Esophagus squamous epithelium (tissue), 5 donors: Measurements from ENCODE around the gene ZDHHC3. TPM values are rescaled to one million over a fixed set of nuclear protein-coding genes. Genes with fewer than 3 reads are reported as not detected.
A peak's percentile ranks its signal among the peaks of the same experiment; 100 is the strongest.

Source experiments
- DNase-seq: peaks from one replicate; lab custom pipeline; 2025; lab: John Stamatoyannopoulos, UW
- H3K27ac ChIP-seq, 4 donors: fragments of 200-600 bp; sonication (generic); one replicate each; pipeline ENCODE4 v1.5.1; 2016 to 2019; ENCODE audit warnings: mild to moderate bottlenecking in 1 of 4
- H3K27me3 ChIP-seq, 4 donors: fragments of 200-600 bp; sonication (generic); 1 replicate in 3 of 4; 2 replicates in 1 of 4; pipeline versions ENCODE4 v1.5.1 to v1.6.0; 2017 to 2021; ENCODE audit warnings: antibody characterized with exemption in 1 of 4
- H3K36me3 ChIP-seq, 3 donors: fragments of 200-600 bp; sonication (generic); one replicate each; pipeline ENCODE4 v1.5.1; 2016 to 2019
- H3K4me1 ChIP-seq, 3 donors: fragments of 200-600 bp; sonication (generic); one replicate each; pipeline ENCODE4 v1.5.1; 2017 to 2019
- H3K4me3 ChIP-seq, 4 donors: fragments of 200-600 bp; sonication (generic); 1 replicate in 3 of 4; 2 replicates in 1 of 4; pipeline ENCODE4 v1.5.1; 2016 to 2019; ENCODE audit warnings: mild to moderate bottlenecking in 2 of 4, moderate library complexity in 1 of 4
- H3K9me3 ChIP-seq, 3 donors: fragments of 200-600 bp; sonication (generic); one replicate each; pipeline ENCODE4 v1.5.1; 2016 to 2019
- CTCF ChIP-seq, 6 experiments: fragments of 450-650 bp in 4 of 6; fragments of 200-600 bp in 2 of 6; sonication (generic) in 2 of 6; IDR thresholded peaks; one replicate each; pipeline ENCODE4 v1.5.1; 2016 to 2019; ENCODE audit warnings: antibody characterized with exemption in 6 of 6, mild to moderate bottlenecking in 4 of 6, moderate library complexity in 4 of 6
- POLR2A ChIP-seq, 4 donors: fragments of 450-650 bp; IDR thresholded peaks; one replicate each; pipeline ENCODE4 v1.6.1; 2017; ENCODE audit warnings: antibody characterized with exemption in 4 of 4, mild to moderate bottlenecking in 4 of 4, moderate library complexity in 3 of 4
- WGBS, 2 donors: methylation state at CpG; one replicate each; pipeline ENCODE4 v1.1.5; 2018; 5-methylcytosine and 5-hydroxymethylcytosine counted together
- intact Hi-C: fragments of 100-400 bp; cut with DNase I; formaldehyde crosslinking; loops from one replicate; pipeline ENCODE4 v1.15.0; 2022
- total RNA-seq, 4 donors: library from RNA; depleted of rRNA; stranded (reverse); fragments of >200 nt; gene quantifications; one replicate each; pipeline ENCODE4 v1.1.0, GENCODE V29; 2016
- donor health status: DM: yes; HTN: yes; CAD: no.

ZDHHC3 gene
- total RNA-seq, 4 donors from 2014 or later: 64.6 to 93.8 (median 73.0) TPM

- WGBS, 2 donors: 16 to 19% methylated on average over 3 of the region's 4 CpGs
- no peaks in the 10 kb centered on the region for H3K9me3 ChIP-seq
- TF ChIP-seq POLR2A (IDR thresholded peaks at IDR 0.05) (no peak), CTCF (IDR thresholded peaks at IDR 0.05) (no peak)
- no peak overlapping the region for H3K4me3 ChIP-seq
- H3K27me3 ChIP-seq: peaks cover 0 to 6% (median 0%) of the 10 kb centered on the region in 4 donors
- H3K27ac ChIP-seq: peak overlapping the region; percentile 43 to 78 (median 70)
- no peak for DNase-seq
- intact Hi-C loops: no loop called here
- H3K4me1 ChIP-seq: peaks cover 10 to 39% (median 16%) of the 10 kb centered on the region in 3 donors
- no peaks in the 10 kb centered on the region for H3K36me3 ChIP-seq
Observed at GRCh38 chr3:44883999-44884431, 92.0 kb downstream of the ZDHHC3 start.

- TF ChIP-seq CTCF (IDR thresholded peaks at IDR 0.05): no peak
- no peak for TF ChIP-seq POLR2A (IDR thresholded peaks at IDR 0.05)
- Histone ChIP-seq H3K4me3 (no peak overlapping the region), H3K36me3 (no peaks in the 10 kb centered on the region), H3K9me3 (no peaks in the 10 kb centered on the region), H3K27ac (peak overlapping the region; percentile 43 to 78 (median 70)), H3K4me1 (peaks cover 10 to 39% (median 16%) of the 10 kb centered on the region in 3 donors), H3K27me3 (peaks cover 0 to 6% (median 0%) of the 10 kb centered on the region in 4 donors)
- 45 to 63% methylated on average over 2 to 4 of the region's 5 CpGs for WGBS, 2 donors
- DNase-seq: no peak
- intact Hi-C loops: no loop called here
Observed at GRCh38 chr3:44883213-44883955, 92.6 kb downstream of the ZDHHC3 start.

GRCh38 chr3:44880284-44880683, 95.7 kb downstream of the ZDHHC3 start:
- TF ChIP-seq CTCF (IDR thresholded peaks at IDR 0.05) (no peak), POLR2A (IDR thresholded peaks at IDR 0.05) (no peak)
- Histone ChIP-seq H3K9me3 (no peaks in the 10 kb centered on the region), H3K4me3 (no peak overlapping the region), H3K27me3 (peaks cover 0 to 4% (median 0%) of the 10 kb centered on the region in 4 donors), H3K36me3 (no peaks in the 10 kb centered on the region), H3K27ac (no peak overlapping the region), H3K4me1 (peaks cover 9 to 20% (median 10%) of the 10 kb centered on the region in 3 donors)
- intact Hi-C loops: no loop called here
- WGBS, 2 donors: 33 to 51% methylated on average over 1 to 2 of the region's 2 CpGs
- DNase-seq: no peak

- Histone ChIP-seq H3K36me3 (no peaks in the 10 kb centered on the region), H3K9me3 (no peaks in the 10 kb centered on the region), H3K27me3 (no peaks in the 10 kb centered on the region), H3K4me1 (no peaks in the 10 kb centered on the region), H3K4me3 (no peak overlapping the region), H3K27ac (no peak overlapping the region)
- 90 to 92% methylated on average over 3 of the region's 3 CpGs for WGBS, 2 donors
- TF ChIP-seq POLR2A (IDR thresholded peaks at IDR 0.05) (no peak), CTCF (IDR thresholded peaks at IDR 0.05) (no peak)
- no peak for DNase-seq
- intact Hi-C loops: no loop called here
Observed at GRCh38 chr3:44877333-44877732, 98.6 kb downstream of the ZDHHC3 start.

GRCh38 chr3:44875596-44875995, 100.4 kb downstream of the ZDHHC3 start:
- Histone ChIP-seq H3K27ac (no peak overlapping the region), H3K4me3 (no peak overlapping the region), H3K4me1 (no peaks in the 10 kb centered on the region), H3K36me3 (no peaks in the 10 kb centered on the region), H3K9me3 (no peaks in the 10 kb centered on the region), H3K27me3 (no peaks in the 10 kb centered on the region)
- 68 to 92% methylated on average over 2 to 3 of the region's 3 CpGs for WGBS, 2 donors
- no peak for DNase-seq
- TF ChIP-seq CTCF (IDR thresholded peaks at IDR 0.05): no peak
- no peak for TF ChIP-seq POLR2A (IDR thresholded peaks at IDR 0.05)
- intact Hi-C loops: no loop called here
